Fibroblast of lung (primary cell): Measurements from ENCODE around the gene KCNK4. TPM values are rescaled to one million over a fixed set of nuclear protein-coding genes. Genes with fewer than 3 reads are reported as not detected.
A peak's percentile ranks its signal among the peaks of the same experiment; 100 is the strongest.

Experiments
- DNase-seq, 2 donors: peaks; one replicate each; pipeline versions ENCODE4 v3.0.0 to v3.0.0-alpha.2; 2010; ENCODE audit warnings: low read depth in 2 of 2
- H2AFZ ChIP-seq: 2 replicates; pipeline ENCODE4 v1.5.1; 2012; ENCODE audit warnings: low read length, control low read depth, inconsistent platforms
- H3K27ac ChIP-seq: 2 replicates; pipeline ENCODE4 v1.5.1; 2011; ENCODE audit warnings: low read length, control low read depth; ENCODE audit not compliant: insufficient read depth
- H3K27me3 ChIP-seq: 2 replicates; pipeline ENCODE4 v1.5.1; 2011; ENCODE audit warnings: mild to moderate bottlenecking, low read length; ENCODE audit not compliant: control insufficient read depth, insufficient read depth
- H3K36me3 ChIP-seq: 2 replicates; pipeline ENCODE4 v1.5.1; 2011; ENCODE audit warnings: low read length; ENCODE audit not compliant: control insufficient read depth, insufficient read depth
- H3K4me1 ChIP-seq: 2 replicates; pipeline ENCODE4 v1.5.1; 2011; ENCODE audit warnings: low read length; ENCODE audit not compliant: control insufficient read depth, insufficient read depth; ENCODE audit errors: extremely low read depth
- H3K4me2 ChIP-seq: 2 replicates; pipeline ENCODE4 v1.5.1; 2011; ENCODE audit warnings: low read length, control low read depth; ENCODE audit not compliant: insufficient read depth; ENCODE audit errors: extremely low read depth
- H3K4me3 ChIP-seq, 4 experiments: fragments of 200-600 bp in 1 of 4; sonication (generic) in 1 of 4; replicated peaks in 1 of 4; 2 replicates each; pipeline ENCODE4 v1.5.1; 2011 to 2016; ENCODE audit warnings: low read length in 4 of 4, low read depth in 3 of 4, mild to moderate bottlenecking in 3 of 4, control low read depth in 2 of 4, inconsistent platforms in 1 of 4, mixed read lengths in 1 of 4; ENCODE audit not compliant: insufficient read depth in 1 of 4; ENCODE audit errors: control extremely low read depth in 1 of 4
- H3K79me2 ChIP-seq: 2 replicates; pipeline ENCODE4 v1.5.1; 2012; ENCODE audit warnings: mild to moderate bottlenecking, low read length, inconsistent platforms; ENCODE audit not compliant: control insufficient read depth, insufficient read depth
- H3K9ac ChIP-seq: 2 replicates; pipeline ENCODE4 v1.5.1; 2011; ENCODE audit warnings: mild to moderate bottlenecking, low read length, control low read depth; ENCODE audit not compliant: insufficient read depth
- H3K9me3 ChIP-seq: 2 replicates; pipeline ENCODE4 v1.5.1; 2012; ENCODE audit warnings: low read depth, low read length; ENCODE audit not compliant: control insufficient read depth, insufficient read depth
- H4K20me1 ChIP-seq: 2 replicates; pipeline ENCODE4 v1.5.1; 2011; ENCODE audit warnings: low read length; ENCODE audit not compliant: control insufficient read depth, insufficient read depth; ENCODE audit errors: extremely low read depth
- CTCF ChIP-seq, 2 donors: IDR thresholded peaks in 1 of 2; conservative IDR thresholded peaks in 1 of 2; 1 replicate in 1 of 2; 2 replicates in 1 of 2; pipeline ENCODE4 v1.5.1; 2011 to 2012; ENCODE audit warnings: low read length in 2 of 2, control low read depth in 1 of 2, inconsistent platforms in 1 of 2, low read depth in 1 of 2, mild to moderate bottlenecking in 1 of 2
- EZH2 ChIP-seq: IDR thresholded peaks from 2 replicates; pipeline ENCODE4 v1.5.1; 2012; ENCODE audit warnings: low read length, control low read depth, mild to moderate bottlenecking; ENCODE audit errors: missing control alignments
- polyA plus RNA-seq, 2 donors: library from polyadenylated mRNA; depleted of rRNA in 1 of 2; stranded (reverse) in 1 of 2; unstranded in 1 of 2; fragments of >200 nt; gene quantifications; 2 replicates each; pipeline ENCODE4 v1.2.1, GENCODE V29; 2011 to 2012; ENCODE audit warnings: missing spikeins in 1 of 2
- total RNA-seq: library from RNA; depleted of rRNA; stranded (reverse); fragments of >200 nt; gene quantifications from 2 replicates; pipeline ENCODE4 v1.2.1, GENCODE V29; 2014

The KCNK4 gene
- total and polyA plus RNA-seq, 2 donors (not counting 1 experiment from before 2014, with no cell fraction given) = not detected

- DNase-seq = no peak
- no peak overlapping the region for H3K9ac ChIP-seq
Measured at GRCh38 chr11:64303109-64304031, 12.3 kb downstream of the KCNK4 start.

DNA sequence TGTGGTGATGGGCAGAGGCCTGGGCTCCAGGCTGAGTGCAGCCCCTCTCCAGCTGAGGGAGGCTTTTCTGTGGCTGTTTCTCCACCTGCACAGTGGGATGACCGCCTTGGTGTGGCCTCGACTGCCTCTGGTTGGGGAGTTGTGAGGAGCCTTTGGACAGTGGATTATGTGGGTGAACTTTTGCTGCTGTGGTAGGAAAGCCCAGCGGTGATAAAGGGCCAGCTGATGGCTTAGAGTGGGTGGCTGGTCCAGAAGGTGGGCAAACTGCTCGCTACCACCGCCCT is 12.9 kb downstream of the KCNK4 start:
- peak overlapping the region; percentile 77 for H3K4me2 ChIP-seq
- peak overlapping the region; percentile 43 for H2AFZ ChIP-seq
- H3K4me1 ChIP-seq = peaks cover 10% of the 10 kb centered on the region
- no peak overlapping the region for H3K9ac ChIP-seq
- DNase-seq = no peak
- no peaks in the 10 kb centered on the region for H4K20me1 ChIP-seq
- H3K36me3 ChIP-seq = peaks cover 2% of the 10 kb centered on the region
- H3K4me3 ChIP-seq = peak overlapping the region; percentile 41 to 76 (median 65)
- peaks cover 3% of the 10 kb centered on the region for H3K79me2 ChIP-seq
- TF ChIP-seq EZH2 (no peak), CTCF (conservative IDR thresholded peaks at IDR 0.05 in 1 of 2, IDR thresholded peaks at IDR 0.05 in 1 of 2; ENCODE audit: low read depth in 1 of 2, low read length in 2 of 2) (no peak)
- peaks cover 10% of the 10 kb centered on the region for H3K27me3 ChIP-seq
- no peaks in the 10 kb centered on the region for H3K9me3 ChIP-seq
- H3K27ac ChIP-seq = peak overlapping the region; percentile 87

More at GRCh38 chr11:64303109-64304031, 12.3 kb downstream of the KCNK4 start:
- Histone ChIP-seq H3K36me3 (peaks cover 2% of the 10 kb centered on the region), H3K4me2 (no peak overlapping the region), H3K79me2 (peaks cover 3% of the 10 kb centered on the region), H3K27me3 (peaks cover 11% of the 10 kb centered on the region), H2AFZ (no peak overlapping the region), H3K4me1 (peaks cover 10% of the 10 kb centered on the region), H3K4me3 (peak overlapping the region in 1 of 4 experiments; percentile 76), H3K27ac (no peak overlapping the region), H4K20me1 (no peaks in the 10 kb centered on the region), H3K9me3 (no peaks in the 10 kb centered on the region)
- TF ChIP-seq EZH2 = no peak
- no peak for TF ChIP-seq CTCF (conservative IDR thresholded peaks at IDR 0.05 in 1 of 2, IDR thresholded peaks at IDR 0.05 in 1 of 2; ENCODE audit: low read depth in 1 of 2, low read length in 2 of 2)

DNA sequence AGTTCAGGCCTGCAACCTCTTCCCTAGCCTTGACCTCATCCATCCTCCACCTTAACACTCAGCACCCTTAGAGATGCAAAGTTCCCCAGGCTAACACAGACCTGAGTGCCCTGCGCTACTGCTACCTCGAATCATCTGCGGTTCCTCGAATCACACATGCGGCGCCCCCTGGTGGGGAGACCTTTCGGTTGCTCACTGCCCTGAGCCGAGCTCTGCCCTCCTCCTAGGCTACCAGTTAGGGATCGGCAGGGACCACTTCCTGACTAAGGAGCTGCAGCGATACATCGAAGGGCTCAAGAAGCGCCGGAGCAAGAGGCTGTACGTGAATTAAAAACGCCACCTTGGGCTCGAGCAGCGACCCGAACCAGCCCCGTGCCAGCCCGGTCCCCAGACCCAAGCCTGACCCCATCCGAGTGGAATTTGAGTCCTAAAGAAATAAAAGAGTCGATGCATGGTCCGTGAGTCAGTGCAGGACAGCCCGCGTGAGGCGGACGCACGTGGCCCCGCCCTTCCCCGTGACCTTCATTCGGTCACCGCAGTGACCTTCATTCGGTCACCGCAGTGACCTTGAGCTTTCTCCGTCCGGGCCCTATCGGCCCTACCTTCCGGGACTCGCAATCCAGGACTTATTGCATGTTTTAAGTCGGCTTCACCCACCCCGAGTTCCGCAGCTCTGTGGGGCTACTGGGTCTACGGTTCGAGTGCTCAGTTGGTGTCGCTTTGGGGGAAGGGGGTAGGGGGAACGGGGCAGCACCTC is 13.4 kb downstream of the KCNK4 start:
- peaks cover 10% of the 10 kb centered on the region for H3K4me1 ChIP-seq
- TF ChIP-seq EZH2 (no peak), CTCF (conservative IDR thresholded peaks at IDR 0.05 in 1 of 2, IDR thresholded peaks at IDR 0.05 in 1 of 2; ENCODE audit: low read depth in 1 of 2, low read length in 2 of 2) (peak; percentile 81 to 84)
- H4K20me1 ChIP-seq = no peaks in the 10 kb centered on the region
- no peaks in the 10 kb centered on the region for H3K9me3 ChIP-seq
- DNase-seq = peak; percentile 78 to 90
- H3K27me3 ChIP-seq = peaks cover 6% of the 10 kb centered on the region
- peak overlapping the region; percentile 41 to 76 (median 65) for H3K4me3 ChIP-seq
- peak overlapping the region; percentile 55 for H3K9ac ChIP-seq
- H3K36me3 ChIP-seq = peaks cover 2% of the 10 kb centered on the region
- peak overlapping the region; percentile 87 for H3K27ac ChIP-seq
- H3K4me2 ChIP-seq = peak overlapping the region; percentile 77
- H3K79me2 ChIP-seq = peaks cover 3% of the 10 kb centered on the region
- peak overlapping the region; percentile 48 for H2AFZ ChIP-seq
